HCT116 (cell line): ENCODE measurements around the gene ESR1. TPM values are rescaled to one million over a fixed set of nuclear protein-coding genes. Genes with fewer than 3 reads are reported as not detected.

Experiments used
- ATAC-seq: fragments of 200-7000 bp; cut with Tn5 transposase; 2 replicates; pipeline ENCODE4 v1.9.1; 2020; ENCODE audit warnings: mild to moderate bottlenecking, moderate library complexity
- BruUV-seq: library from RNA; stranded (reverse); fragments of 400-500 nt; replicated peaks from 2 replicates; lab custom pipeline; 2021; lab: Mats Ljungman, UMichigan
- CTCF ChIA-PET: fragments of 300-600 bp; sonication (Branson Sonifier 250); formaldehyde crosslinking; loops from one replicate; lab custom pipeline; 2021; ENCODE audit warnings: antibody characterized with exemption; lab: Charles Lee
- POLR2A ChIA-PET: fragments of 300-600, 350-600 bp; sonication (Branson Sonifier 250); formaldehyde crosslinking; loops from one replicate; lab custom pipeline; 2021; ENCODE audit warnings: antibody characterized with exemption; lab: Charles Lee
- RAD21 ChIA-PET, 2 experiments: fragments of 300-600 bp; sonication (Branson Sonifier 250); formaldehyde crosslinking; loops; one replicate each; lab custom pipeline; 2023; ENCODE audit warnings: low total read pairs in 2 of 2; ENCODE audit not compliant: uncharacterized antibody in 2 of 2, unreplicated experiment in 2 of 2, low non-redundant PET in 1 of 2; lab: Charles Lee
- DNase-seq: peaks from one replicate; pipeline ENCODE4 v3.0.0-alpha.2; 2010; ENCODE audit warnings: low read depth, low spot score
- H2AFZ ChIP-seq: fragments of 200-600 bp; shearing (Covaris generic), sonication (generic); 2 replicates; pipeline ENCODE4 v1.6.1; 2017; ENCODE audit warnings: low read depth, mixed run types, mixed read lengths, antibody characterized with exemption, low read length; ENCODE audit not compliant: poor library complexity, severe bottlenecking
- H3K27ac ChIP-seq: 2 replicates; pipeline ENCODE4 v1.5.1; 2012; ENCODE audit warnings: low read depth, low read length
- H3K27me3 ChIP-seq: fragments of 200-600 bp; sonication (generic); 2 replicates; pipeline ENCODE4 v1.6.1; 2016; ENCODE audit warnings: mixed run types, low read length, mixed read lengths; ENCODE audit not compliant: insufficient read depth
- H3K36me3 ChIP-seq, 2 experiments: fragments of 200-500 bp in 1 of 2; fragments of 200-600 bp in 1 of 2; sonication (Bioruptor generic) in 1 of 2; sonication (generic) in 1 of 2; 2 replicates each; pipeline versions ENCODE4 v1.5.1 to v1.6.1; 2014 to 2016; ENCODE audit warnings: low read length in 2 of 2, inconsistent platforms in 1 of 2, mixed read lengths in 1 of 2, mixed run types in 1 of 2; ENCODE audit not compliant: insufficient read depth in 2 of 2, control insufficient read depth in 1 of 2
- H3K4me1 ChIP-seq, 2 experiments: fragments of 200-600 bp in 1 of 2; sonication (generic) in 1 of 2; 2 replicates each; pipeline versions ENCODE4 v1.5.1 to v1.6.1; 2012 to 2017; ENCODE audit warnings: low read length in 2 of 2, inconsistent platforms in 1 of 2, mild to moderate bottlenecking in 1 of 2, mixed read lengths in 1 of 2, mixed run types in 1 of 2, moderate library complexity in 1 of 2; ENCODE audit not compliant: insufficient read depth in 2 of 2, control insufficient read depth in 1 of 2
- H3K4me2 ChIP-seq: fragments of 200-600 bp; sonication (generic); 2 replicates; pipeline ENCODE4 v1.6.1; 2017; ENCODE audit warnings: mixed run types, low read length, mixed read lengths
- H3K4me3 ChIP-seq, 2 experiments: fragments of 200-600 bp in 1 of 2; sonication (generic) in 1 of 2; replicated peaks in 1 of 2; 2 replicates each; pipeline ENCODE4 v1.5.1; 2011 to 2016; ENCODE audit warnings: low read length in 2 of 2, control low read depth in 1 of 2, low read depth in 1 of 2, mild to moderate bottlenecking in 1 of 2, mixed read lengths in 1 of 2, mixed run types in 1 of 2
- H3K79me2 ChIP-seq: fragments of 200-600 bp; sonication (generic); 2 replicates; pipeline ENCODE4 v1.6.1; 2017; ENCODE audit warnings: mild to moderate bottlenecking, mixed run types, low read length, moderate library complexity, mixed read lengths; ENCODE audit not compliant: insufficient read depth
- H3K9ac ChIP-seq: fragments of 200-600 bp; sonication (generic); 2 replicates; pipeline ENCODE4 v1.6.1; 2016; ENCODE audit warnings: low read length, mixed read lengths
- H3K9me2 ChIP-seq: fragments of 200-600 bp; sonication (generic), shearing (Covaris generic); 2 replicates; pipeline ENCODE4 v1.6.1; 2017; ENCODE audit warnings: mixed run types, mild to moderate bottlenecking, moderate library complexity; ENCODE audit not compliant: insufficient read depth
- H3K9me3 ChIP-seq, 2 experiments: fragments of 200-500 bp in 1 of 2; fragments of 200-600 bp in 1 of 2; sonication (Bioruptor generic) in 1 of 2; sonication (generic) in 1 of 2; 2 replicates each; pipeline ENCODE4 v1.6.1; 2014 to 2017; ENCODE audit warnings: low read length in 2 of 2, mixed read lengths in 2 of 2, inconsistent platforms in 1 of 2, low read depth in 1 of 2, mild to moderate bottlenecking in 1 of 2, mixed run types in 1 of 2, moderate library complexity in 1 of 2; ENCODE audit not compliant: control insufficient read depth in 1 of 2, insufficient read depth in 1 of 2
- H4K20me1 ChIP-seq: fragments of 200-600 bp; sonication (generic), shearing (Covaris generic); 2 replicates; pipeline ENCODE4 v1.6.1; 2017; ENCODE audit warnings: mixed run types, mild to moderate bottlenecking, moderate library complexity; ENCODE audit not compliant: insufficient read depth
- ATF3 ChIP-seq: IDR thresholded peaks from 2 replicates; pipeline ENCODE4 v1.6.1; 2012
- CEBPB ChIP-seq: IDR thresholded peaks from 2 replicates; pipeline ENCODE4 v1.6.1; 2012; ENCODE audit warnings: low read depth
- EGR1 ChIP-seq: IDR thresholded peaks from 2 replicates; pipeline ENCODE4 v1.6.1; 2012; ENCODE audit warnings: low read depth
- ELF1 ChIP-seq: IDR thresholded peaks from 2 replicates; pipeline ENCODE4 v1.6.1; 2012; ENCODE audit warnings: low read depth, borderline replicate concordance
- JUND ChIP-seq: IDR thresholded peaks from 2 replicates; pipeline ENCODE4 v1.6.1; 2012
- POLR2AphosphoS5 ChIP-seq: IDR thresholded peaks from 2 replicates; pipeline ENCODE4 v1.6.1; 2011; ENCODE audit warnings: mild to moderate bottlenecking, low read depth, low read length, moderate library complexity
- REST ChIP-seq: IDR thresholded peaks from 2 replicates; pipeline ENCODE4 v1.6.1; 2012; ENCODE audit warnings: low read depth
- SP1 ChIP-seq: IDR thresholded peaks from 2 replicates; pipeline ENCODE4 v1.6.1; 2012; ENCODE audit warnings: low read depth
- intact Hi-C: fragments of 100-400 bp; cut with micrococcal nuclease; formaldehyde crosslinking; loops from 2 replicates; pipeline ENCODE4 v1.10.0; 2022
- total RNA-seq: library from RNA; stranded (reverse); gene quantifications from one replicate; pipeline ENCODE4 v1.2.1, GENCODE V29; 2021; ENCODE audit not compliant: unreplicated experiment

Gene ESR1
- total RNA-seq, 1 experiment from 2014 or later, result 0.17 TPM

GRCh38 chr6:151803743-151804142, 3.7 kb upstream of the ESR1 start:
- no peak for TF ChIP-seq JUND
- no peak for TF ChIP-seq POLR2AphosphoS5
- TF ChIP-seq SP1, result no peak
- no peak for TF ChIP-seq EGR1
- TF ChIP-seq REST, result no peak
- no peak for TF ChIP-seq ATF3
- no peak for TF ChIP-seq ELF1
- no peak for TF ChIP-seq CEBPB
- DNase-seq (no peak), ATAC-seq (no peak)
- H3K27me3 ChIP-seq, result 0 out of 2 replicates have a peak, but pooled peaks cover 14% of the 10 kb centered on the region
- ChIA-PET RAD21 (no interaction called here), POLR2A (no interaction called here), CTCF (no interaction called here)
- H3K4me2 ChIP-seq, result no peak overlapping the region
- H3K79me2 ChIP-seq, result no peaks in the 10 kb centered on the region
- no TSS peak for BruUV-seq
- intact Hi-C loops, result no loop called here
- no peak overlapping the region for H3K4me3 ChIP-seq
- no peaks in the 10 kb centered on the region for H3K9me2 ChIP-seq
- H4K20me1 ChIP-seq, result no peaks in the 10 kb centered on the region
- H3K9me3 ChIP-seq, result no peaks in the 10 kb centered on the region
- no peaks in the 10 kb centered on the region for H3K36me3 ChIP-seq
- no peak overlapping the region for H2AFZ ChIP-seq
- H3K27ac ChIP-seq, result no peak overlapping the region
- H3K9ac ChIP-seq, result no peak overlapping the region
- no peaks in the 10 kb centered on the region for H3K4me1 ChIP-seq
